KMS-11 (cell line): ENCODE measurements around the gene CTAGE1.

ENCODE experiments used
- H2AFZ ChIP-seq: fragments of 200-600 bp; sonication (generic); 2 replicates; pipeline ENCODE4 v1.6.1; 2016; ENCODE audit warnings: antibody characterized with exemption, mixed run types, low read depth
- H3K27ac ChIP-seq: fragments of 200-600 bp; sonication (generic); 2 replicates; pipeline ENCODE4 v1.6.1; 2016; ENCODE audit warnings: mild to moderate bottlenecking, mixed run types
- H3K27me3 ChIP-seq: fragments of 200-600 bp; sonication (generic); 2 replicates; pipeline ENCODE4 v1.6.1; 2017; ENCODE audit warnings: mild to moderate bottlenecking, low read depth, mixed run types, moderate library complexity; ENCODE audit not compliant: insufficient read depth
- H3K36me3 ChIP-seq: fragments of 200-600 bp; sonication (generic); 2 replicates; pipeline ENCODE4 v1.6.1; 2017; ENCODE audit warnings: mild to moderate bottlenecking, mixed run types; ENCODE audit not compliant: insufficient read depth
- H3K4me1 ChIP-seq: fragments of 200-600 bp; sonication (generic); 2 replicates; pipeline ENCODE4 v1.6.1; 2016; ENCODE audit warnings: mild to moderate bottlenecking, low read depth, mixed run types; ENCODE audit not compliant: poor library complexity, severe bottlenecking
- H3K4me2 ChIP-seq: fragments of 200-600 bp; sonication (generic); 2 replicates; pipeline ENCODE4 v1.7.0; 2016; ENCODE audit warnings: mild to moderate bottlenecking, mixed run types
- H3K4me3 ChIP-seq: fragments of 200-600 bp; sonication (generic); IDR thresholded peaks from 2 replicates; pipeline ENCODE4 v1.6.1; 2017; ENCODE audit warnings: low read depth, low read length, mixed read lengths; ENCODE audit not compliant: insufficient read depth
- H3K79me2 ChIP-seq: fragments of 200-600 bp; sonication (generic); 2 replicates; pipeline ENCODE4 v1.6.1; 2016; ENCODE audit warnings: low read depth, mixed run types; ENCODE audit not compliant: insufficient read depth
- H3K9ac ChIP-seq: fragments of 200-600 bp; sonication (generic); 2 replicates; pipeline ENCODE4 v1.6.1; 2016; ENCODE audit warnings: mild to moderate bottlenecking, mixed run types
- H4K20me1 ChIP-seq: fragments of 200-600 bp; sonication (generic); 2 replicates; pipeline ENCODE4 v1.6.1; 2016; ENCODE audit warnings: mild to moderate bottlenecking, mixed run types; ENCODE audit not compliant: insufficient read depth
- TF ChIP-seq, protein P1 (sequence below): fragments of 200-600 bp; sonication (generic); conservative IDR thresholded peaks from 2 replicates; pipeline ENCODE4 v1.6.1; 2017; ENCODE audit warnings: low read depth, mild to moderate bottlenecking, antibody characterized with exemption, low read length, moderate library complexity, mixed read lengths

CTAGE1 gene

DNA sequence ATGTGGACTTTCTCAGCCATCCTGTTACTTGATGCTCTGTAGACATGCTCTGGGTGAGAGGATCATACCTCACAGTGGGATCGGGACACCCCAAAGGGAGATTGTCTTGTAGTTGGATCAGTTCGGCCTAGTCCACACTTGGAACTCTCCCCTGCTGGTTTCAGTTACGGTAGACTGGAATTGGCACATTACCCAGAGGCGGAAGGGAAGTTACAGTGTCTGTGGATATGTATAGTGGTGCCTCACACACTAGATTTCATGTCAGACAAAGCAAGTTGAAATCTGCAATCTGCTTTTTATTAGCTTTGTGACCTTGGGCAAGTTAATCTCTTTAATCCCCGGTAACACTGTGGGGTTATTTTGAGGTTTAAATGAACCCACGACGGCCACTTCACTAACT is 16.2 kb upstream of the CTAGE1 start:
- Histone ChIP-seq H3K9ac (no peak overlapping the region), H4K20me1 (no peaks in the 10 kb centered on the region), H3K4me1 (no peaks in the 10 kb centered on the region), H3K4me3 (no peak overlapping the region), H3K36me3 (no peaks in the 10 kb centered on the region), H3K27ac (no peak overlapping the region), H2AFZ (no peak overlapping the region), H3K27me3 (no peaks in the 10 kb centered on the region), H3K4me2 (no peak overlapping the region), H3K79me2 (no peaks in the 10 kb centered on the region)
- TF ChIP-seq, protein P1, sequence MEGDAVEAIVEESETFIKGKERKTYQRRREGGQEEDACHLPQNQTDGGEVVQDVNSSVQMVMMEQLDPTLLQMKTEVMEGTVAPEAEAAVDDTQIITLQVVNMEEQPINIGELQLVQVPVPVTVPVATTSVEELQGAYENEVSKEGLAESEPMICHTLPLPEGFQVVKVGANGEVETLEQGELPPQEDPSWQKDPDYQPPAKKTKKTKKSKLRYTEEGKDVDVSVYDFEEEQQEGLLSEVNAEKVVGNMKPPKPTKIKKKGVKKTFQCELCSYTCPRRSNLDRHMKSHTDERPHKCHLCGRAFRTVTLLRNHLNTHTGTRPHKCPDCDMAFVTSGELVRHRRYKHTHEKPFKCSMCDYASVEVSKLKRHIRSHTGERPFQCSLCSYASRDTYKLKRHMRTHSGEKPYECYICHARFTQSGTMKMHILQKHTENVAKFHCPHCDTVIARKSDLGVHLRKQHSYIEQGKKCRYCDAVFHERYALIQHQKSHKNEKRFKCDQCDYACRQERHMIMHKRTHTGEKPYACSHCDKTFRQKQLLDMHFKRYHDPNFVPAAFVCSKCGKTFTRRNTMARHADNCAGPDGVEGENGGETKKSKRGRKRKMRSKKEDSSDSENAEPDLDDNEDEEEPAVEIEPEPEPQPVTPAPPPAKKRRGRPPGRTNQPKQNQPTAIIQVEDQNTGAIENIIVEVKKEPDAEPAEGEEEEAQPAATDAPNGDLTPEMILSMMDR = no peak

DNA sequence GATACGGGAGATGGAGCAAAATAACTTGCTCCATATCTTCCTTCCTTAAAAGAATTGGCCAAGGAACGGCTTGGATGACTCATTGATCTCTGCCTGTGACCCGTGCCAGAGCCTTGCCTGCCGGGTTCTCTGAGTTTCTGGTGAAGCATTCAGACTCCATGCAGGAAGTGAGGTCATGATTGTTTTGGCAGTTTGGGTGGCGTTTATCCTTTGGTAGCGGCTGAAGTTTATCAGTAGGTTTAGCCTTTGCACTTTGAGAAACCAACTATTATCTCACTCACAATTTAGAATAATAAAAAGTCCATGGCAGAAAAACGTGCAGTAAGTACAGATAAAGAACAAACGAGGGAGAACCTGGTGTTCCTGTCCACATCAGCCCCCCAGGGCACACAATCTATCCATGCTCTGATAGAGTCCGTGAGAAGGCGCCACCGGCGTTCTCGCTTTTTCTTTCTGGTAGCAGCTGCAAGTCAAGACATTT is 15.0 kb upstream of the CTAGE1 start:
- Histone ChIP-seq H3K36me3 (no peaks in the 10 kb centered on the region), H3K27ac (no peak overlapping the region), H3K4me3 (no peak overlapping the region), H3K9ac (no peak overlapping the region), H4K20me1 (no peaks in the 10 kb centered on the region), H3K4me1 (no peaks in the 10 kb centered on the region), H2AFZ (no peak overlapping the region), H3K79me2 (no peaks in the 10 kb centered on the region), H3K4me2 (no peak overlapping the region), H3K27me3 (no peaks in the 10 kb centered on the region)
- TF ChIP-seq, protein P1 = no peak

DNA sequence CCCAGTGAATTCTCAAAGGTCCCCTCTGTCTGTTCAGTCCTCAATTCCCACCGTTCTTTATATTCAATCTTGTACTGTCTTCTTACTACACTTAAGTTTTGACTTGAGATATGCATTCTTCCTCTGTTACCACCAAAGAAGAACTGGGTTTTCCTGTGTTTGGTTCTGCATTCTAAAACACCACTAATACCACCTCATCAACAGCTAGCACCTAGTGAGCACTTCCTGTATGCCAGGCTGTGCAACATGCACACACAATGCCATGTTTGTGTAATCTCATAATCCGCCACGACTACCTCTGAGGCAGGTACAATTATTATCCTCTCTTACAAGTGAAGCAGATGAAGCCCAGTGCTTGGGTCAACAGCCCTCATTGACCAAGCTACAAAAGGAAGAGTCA is 11.8 kb upstream of the CTAGE1 start:
- Histone ChIP-seq H3K27me3 (no peaks in the 10 kb centered on the region), H3K4me2 (no peak overlapping the region), H3K9ac (no peak overlapping the region), H3K79me2 (no peaks in the 10 kb centered on the region), H3K4me3 (no peak overlapping the region), H4K20me1 (no peaks in the 10 kb centered on the region), H2AFZ (no peak overlapping the region), H3K27ac (no peak overlapping the region), H3K36me3 (no peaks in the 10 kb centered on the region), H3K4me1 (no peaks in the 10 kb centered on the region)
- TF ChIP-seq, protein P1 = no peak

DNA sequence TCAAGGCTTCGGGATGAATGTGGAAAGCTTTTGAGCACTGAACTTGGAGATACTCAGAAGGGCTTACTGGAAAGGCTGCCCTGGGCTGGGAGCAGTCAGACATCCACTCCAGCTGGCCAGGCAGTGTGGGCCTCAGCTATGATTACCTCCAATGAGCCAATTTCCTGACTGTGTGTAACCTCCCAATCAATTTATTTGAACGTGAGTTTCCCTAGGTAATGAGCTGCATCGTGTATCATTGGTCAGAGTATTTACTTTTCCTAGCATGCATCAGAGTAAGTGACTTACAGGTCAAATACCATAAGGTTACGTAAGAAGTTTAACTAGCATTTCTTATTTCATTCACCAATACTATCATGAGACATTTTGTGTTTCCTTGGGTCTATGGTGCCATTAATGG is 11.0 kb upstream of the CTAGE1 start:
- no peak overlapping the region for H3K4me2 ChIP-seq
- no peaks in the 10 kb centered on the region for H3K36me3 ChIP-seq
- H3K79me2 ChIP-seq = no peaks in the 10 kb centered on the region
- H4K20me1 ChIP-seq = no peaks in the 10 kb centered on the region
- no peak overlapping the region for H3K27ac ChIP-seq
- TF ChIP-seq, protein P1 = no peak
- H2AFZ ChIP-seq = no peak overlapping the region
- no peaks in the 10 kb centered on the region for H3K4me1 ChIP-seq
- H3K9ac ChIP-seq = no peak overlapping the region
- no peaks in the 10 kb centered on the region for H3K27me3 ChIP-seq
- no peak overlapping the region for H3K4me3 ChIP-seq
